GM19463 (cell line): Measurements from ENCODE around the gene PET100.

Experiments used
- ATAC-seq: cut with Tn5 transposase; IDR thresholded peaks from one replicate; pipeline ENCODE4 v1.9.1; 2021; ENCODE audit warnings: mild to moderate bottlenecking, moderate library complexity; ENCODE audit not compliant: unreplicated experiment

Gene PET100

DNA sequence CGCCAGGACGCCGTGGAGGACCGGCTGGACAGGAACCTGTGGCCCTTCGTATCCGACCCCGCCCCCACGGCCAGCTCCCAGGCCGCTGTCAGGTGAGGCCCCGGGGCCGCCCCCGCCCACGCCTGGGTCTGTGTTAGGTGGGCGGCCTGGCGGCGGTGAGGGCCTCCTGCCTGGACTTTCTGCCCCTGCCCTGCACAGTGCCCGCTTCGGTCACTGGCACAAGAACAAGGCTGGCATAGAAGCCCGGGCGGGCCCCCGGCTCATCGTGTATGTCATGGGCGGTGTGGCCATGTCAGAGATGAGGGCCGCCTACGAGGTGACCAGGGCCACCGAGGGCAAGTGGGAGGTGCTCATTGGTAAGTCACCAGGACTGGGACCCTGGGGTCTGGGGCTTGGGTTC lies 17.6 kb downstream of the PET100 start:
- no peak for ATAC-seq

- no peak for ATAC-seq
These were observed 18.8 kb downstream of the PET100 start for GRCh38 chr19:7648265-7649014.

DNA sequence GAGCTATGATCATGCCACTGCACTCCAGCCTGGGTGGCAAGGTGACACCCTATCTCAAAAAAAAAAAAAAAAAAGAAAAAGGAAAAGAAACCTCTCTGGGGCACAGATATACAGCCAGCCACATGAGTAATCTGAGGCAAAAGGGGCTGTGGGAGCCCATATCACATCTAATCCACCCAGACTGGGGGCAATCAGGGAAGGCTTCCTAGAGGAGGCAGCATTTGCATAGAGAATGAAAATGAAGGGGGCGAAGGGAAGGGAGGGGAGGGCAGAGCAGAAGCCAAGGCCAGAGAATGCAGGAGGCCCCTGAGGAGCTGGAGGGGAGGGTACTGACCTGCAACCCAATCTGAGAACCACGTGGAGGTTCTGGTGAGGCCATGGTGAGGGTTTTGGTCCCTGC lies 20.6 kb downstream of the PET100 start:
- ATAC-seq = no peak

- no peak for ATAC-seq
These were observed 22.6 kb downstream of the PET100 start for GRCh38 chr19:7652061-7652641.

DNA sequence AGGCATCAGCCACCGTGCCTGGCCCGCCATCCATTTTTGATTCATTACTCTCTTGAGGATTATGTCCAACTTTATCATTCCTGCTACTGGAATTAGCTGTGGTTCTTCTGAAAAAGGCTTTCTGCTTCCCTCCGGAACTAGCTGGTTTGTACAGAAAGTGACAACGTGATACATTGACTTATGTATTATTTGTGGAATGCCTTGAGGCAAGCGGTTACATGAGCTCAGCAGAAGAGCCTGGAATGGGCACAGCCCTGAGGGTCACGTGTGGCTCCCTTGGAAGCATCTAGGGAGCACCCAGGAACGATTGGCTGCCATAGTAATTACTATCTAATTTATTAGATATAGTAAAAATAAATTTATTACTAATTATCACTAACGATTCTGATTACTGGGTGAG lies 24.8 kb downstream of the PET100 start:
- ATAC-seq = no peak

DNA sequence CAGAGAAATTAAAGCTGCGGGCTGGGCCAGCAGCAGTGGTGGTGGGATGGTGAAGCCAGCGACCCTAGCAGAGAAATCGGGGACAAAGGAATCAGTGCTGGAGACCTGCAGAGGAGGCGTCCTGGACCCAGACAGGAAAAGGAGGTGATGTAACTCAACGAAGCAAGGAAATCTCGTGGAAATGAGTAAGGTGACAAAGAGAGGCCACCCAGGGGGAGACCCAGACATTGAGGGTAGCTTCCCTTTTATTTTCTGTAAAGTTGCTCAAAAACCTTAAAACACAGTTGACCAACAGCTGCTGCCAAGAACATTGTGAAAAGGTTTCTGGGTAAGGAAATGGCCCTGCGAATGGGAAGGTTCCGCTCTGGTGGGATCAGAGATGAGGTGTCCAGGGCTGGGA lies 26.0 kb downstream of the PET100 start:
- no peak for ATAC-seq

DNA sequence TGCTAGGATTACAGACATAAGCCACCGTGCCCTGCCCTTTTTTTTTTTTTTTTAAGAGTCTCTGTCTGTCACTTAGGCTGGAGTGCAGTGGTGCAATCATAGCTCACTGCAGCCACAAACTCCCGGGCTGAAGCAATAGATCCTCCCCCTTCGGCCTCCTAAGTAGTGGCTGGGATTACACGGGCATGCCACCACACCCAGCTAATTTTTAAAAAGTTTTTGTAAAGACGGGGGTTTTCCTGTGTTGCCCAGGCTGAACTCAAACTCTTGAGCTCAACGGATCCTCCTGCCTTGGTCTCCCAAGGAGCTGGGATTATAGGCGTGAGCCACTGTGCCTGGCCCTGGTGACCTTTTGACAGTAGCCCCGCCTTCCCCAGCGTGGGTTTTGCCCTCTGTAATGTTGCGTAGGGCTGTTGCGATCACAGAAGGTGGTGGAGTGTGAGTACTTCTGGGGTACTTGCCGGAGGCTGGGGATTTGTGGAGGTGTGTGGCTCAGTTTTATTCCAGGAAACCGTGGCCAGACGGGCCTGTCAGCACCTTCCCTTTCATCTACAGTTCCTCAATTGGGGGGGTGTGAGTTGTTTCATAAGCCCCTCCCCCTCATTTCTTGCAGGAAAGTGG lies 27.6 kb downstream of the PET100 start:
- no peak for ATAC-seq

- ATAC-seq = no peak
These were observed 28.7 kb downstream of the PET100 start for GRCh38 chr19:7658219-7658686.

- no peak for ATAC-seq
These were observed 32.3 kb downstream of the PET100 start for GRCh38 chr19:7661744-7662538.

- ATAC-seq = no peak
These were observed 33.1 kb downstream of the PET100 start for GRCh38 chr19:7662657-7663056.

DNA sequence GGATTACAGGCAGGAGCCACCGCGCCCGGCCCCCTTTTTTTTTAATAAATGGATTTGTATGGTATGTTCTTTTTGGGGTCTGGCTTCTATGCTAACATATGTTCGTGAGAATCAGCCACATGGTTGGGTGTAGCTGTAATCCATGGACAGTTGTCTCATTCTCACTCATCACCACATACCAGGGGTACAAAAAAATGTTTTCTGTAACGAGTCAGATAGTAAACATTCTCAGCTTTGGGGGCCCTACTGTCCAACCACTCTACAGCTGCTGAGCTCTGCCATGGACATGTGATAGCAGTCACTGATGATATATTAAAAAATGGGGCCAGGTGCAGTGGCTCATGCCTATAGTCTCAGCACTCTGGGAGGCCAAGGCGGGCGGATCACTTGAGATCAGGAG lies 34.1 kb downstream of the PET100 start:
- ATAC-seq = no peak

DNA sequence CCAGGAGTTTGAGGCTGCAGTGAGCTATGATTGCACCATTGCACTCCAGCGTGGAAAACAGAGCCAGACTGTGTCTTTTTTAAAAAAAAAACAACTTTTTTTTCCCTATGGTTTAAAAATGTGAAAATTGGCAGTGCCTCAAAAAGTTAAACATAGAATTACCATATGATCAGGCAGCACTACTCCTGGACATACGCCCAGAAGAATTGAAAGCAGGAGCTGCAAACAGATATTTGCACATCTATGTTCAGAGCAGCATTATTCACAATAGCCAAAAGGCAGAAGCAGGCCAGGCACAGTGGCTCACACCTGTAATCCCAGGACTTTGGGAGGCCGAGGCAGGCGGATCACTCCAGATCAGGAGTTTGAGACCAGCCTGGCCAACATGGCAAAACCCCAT lies 35.5 kb downstream of the PET100 start:
- ATAC-seq = no peak

DNA sequence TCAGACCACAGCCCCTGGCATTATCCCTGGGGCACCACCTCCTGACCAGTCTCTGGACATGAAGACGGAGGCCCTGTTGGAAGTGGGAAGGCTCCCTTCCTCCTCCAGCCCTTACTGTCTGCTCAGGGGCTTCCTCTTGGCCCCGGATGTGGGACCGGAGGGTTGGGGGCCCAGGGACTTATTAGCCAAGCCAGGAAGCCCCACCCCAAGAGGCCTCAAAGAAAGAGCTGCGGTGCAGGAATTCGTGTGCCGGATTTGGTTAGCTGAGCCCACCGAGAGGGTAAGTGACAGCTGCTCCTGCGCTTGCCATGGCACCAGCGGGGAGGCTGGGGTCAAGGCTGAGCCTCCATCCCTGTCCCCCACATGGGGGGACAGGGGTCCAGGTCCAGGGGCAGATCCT lies 39.2 kb downstream of the PET100 start, which contains the start of gene RETN:
TSS of gene RETN (plus strand) at position 208 of the 400 bp plus-strand sequence. CDS start 278 bp downstream, outside the sequence.
- no peak for ATAC-seq

GRCh38 chr19:7669641-7670040 lies 40.0 kb downstream of the PET100 start:
- no peak for ATAC-seq

GRCh38 chr19:7670150-7670783 lies 40.7 kb downstream of the PET100 start:
- ATAC-seq = no peak

DNA sequence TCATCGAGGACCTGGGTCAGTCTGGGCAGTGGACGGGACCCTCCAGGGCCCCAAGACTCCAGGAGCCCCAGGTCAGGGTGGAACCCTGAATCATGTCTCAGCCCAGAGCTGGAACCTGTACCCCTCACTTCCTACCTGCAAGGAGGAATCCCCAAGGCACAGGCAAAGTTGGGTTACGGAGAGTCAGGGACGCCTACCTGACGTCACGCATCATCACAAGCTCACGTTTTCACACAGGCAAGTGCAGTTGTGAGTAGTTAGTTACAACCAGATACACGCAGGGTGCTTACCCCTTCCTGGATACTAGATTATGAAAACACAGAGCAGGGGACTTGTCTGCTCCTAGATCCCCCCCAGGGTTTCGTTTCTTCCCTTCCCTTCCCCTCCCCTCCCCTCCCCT lies 41.2 kb downstream of the PET100 start:
- no peak for ATAC-seq

- no peak for ATAC-seq
These were observed 42.9 kb downstream of the PET100 start for GRCh38 chr19:7672522-7672921.

GRCh38 chr19:7674010-7675005 lies 44.7 kb downstream of the PET100 start:
- no peak for ATAC-seq

DNA sequence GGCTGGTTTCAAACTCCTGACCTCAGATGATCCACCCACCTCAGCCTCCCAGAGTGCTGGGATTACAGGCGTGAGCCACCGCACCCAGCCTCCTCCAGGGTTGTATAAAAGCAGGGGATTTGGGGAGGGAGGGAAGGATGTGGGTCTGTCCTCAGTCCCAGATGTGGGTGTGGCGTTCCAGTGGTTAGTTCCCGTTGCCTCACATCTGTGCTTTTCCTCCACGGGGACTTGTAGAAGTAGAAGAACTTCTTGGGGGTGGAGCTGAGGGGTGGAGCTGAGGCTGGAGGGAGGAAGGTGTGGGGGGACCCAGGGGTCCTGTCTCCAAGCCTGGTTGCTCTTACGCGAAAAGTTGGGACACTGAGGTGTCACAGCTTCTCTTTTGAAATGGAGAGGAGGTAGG lies 46.8 kb downstream of the PET100 start:
- ATAC-seq = no peak

DNA sequence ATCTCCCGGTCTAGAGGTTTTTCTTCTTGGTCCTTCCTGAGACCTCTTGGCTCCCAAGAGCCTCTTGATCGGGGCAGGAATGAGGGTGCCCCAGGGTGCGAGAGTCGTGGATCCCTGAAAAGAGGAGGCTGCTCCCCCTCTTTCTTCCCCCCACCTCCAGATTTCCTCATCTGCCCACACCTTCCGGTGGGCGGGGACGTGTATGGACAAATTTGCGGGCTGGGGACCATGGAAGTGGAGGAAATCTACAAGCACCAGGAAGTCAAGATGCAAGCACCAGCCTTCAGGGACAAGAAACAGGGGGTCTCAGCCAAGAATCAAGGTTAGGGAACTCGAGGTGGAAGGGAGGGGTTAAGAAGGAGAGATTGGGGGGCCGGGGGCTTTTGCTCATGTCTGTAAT lies 47.3 kb downstream of the PET100 start, which contains the start of gene MCEMP1:
TSS of gene MCEMP1 (plus strand) at position 237 of the 400 bp plus-strand sequence. CDS start at position 268, 31 bp downstream.
- no peak for ATAC-seq
